Activated CD8-positive, alpha-beta memory T cell treated with anti-CD3 and anti-CD28 coated beads for 48 hours (primary cell): Measurements from ENCODE around the gene MYLK.

Experiments
- DNase-seq, 3 experiments: peaks; one replicate each; pipeline ENCODE4 v3.0.0-alpha.2; 2020; ENCODE audit warnings: low read depth in 2 of 3, low spot score in 2 of 3

MYLK gene

GRCh38 chr3:123774474-123774873 lies 109.7 kb downstream of the MYLK start:
- no peak for DNase-seq

GRCh38 chr3:123773681-123774431 lies 110.3 kb downstream of the MYLK start:
- no peak for DNase-seq

GRCh38 chr3:123769356-123769743 lies 114.8 kb downstream of the MYLK start:
- DNase-seq = no peak

GRCh38 chr3:123768480-123769355 lies 115.4 kb downstream of the MYLK start:
- no peak for DNase-seq

- DNase-seq = no peak
These were observed 116.4 kb downstream of the MYLK start for GRCh38 chr3:123767564-123768292.

GRCh38 chr3:123767009-123767372 lies 117.1 kb downstream of the MYLK start:
- no peak for DNase-seq

GRCh38 chr3:123766193-123767008 lies 117.7 kb downstream of the MYLK start:
- DNase-seq = no peak

GRCh38 chr3:123765475-123766128 lies 118.5 kb downstream of the MYLK start:
- no peak for DNase-seq

GRCh38 chr3:123764647-123765046 lies 119.5 kb downstream of the MYLK start:
- DNase-seq = no peak

GRCh38 chr3:123762805-123763204 lies 121.3 kb downstream of the MYLK start:
- DNase-seq = no peak

- DNase-seq = no peak
These were observed 123.3 kb downstream of the MYLK start for GRCh38 chr3:123760817-123761216.

- DNase-seq = no peak
These were observed 124.3 kb downstream of the MYLK start for GRCh38 chr3:123759871-123760270.

- no peak for DNase-seq
These were observed 124.8 kb downstream of the MYLK start for GRCh38 chr3:123759311-123759710.

- DNase-seq = no peak
These were observed 126.0 kb downstream of the MYLK start for GRCh38 chr3:123758081-123758564.

GRCh38 chr3:123757281-123757940 lies 126.7 kb downstream of the MYLK start:
- DNase-seq = no peak

GRCh38 chr3:123755501-123755900 lies 128.6 kb downstream of the MYLK start:
- no peak for DNase-seq

GRCh38 chr3:123755085-123755484 lies 129.0 kb downstream of the MYLK start:
- no peak for DNase-seq

GRCh38 chr3:123753286-123753685 lies 130.8 kb downstream of the MYLK start:
- no peak for DNase-seq

- no peak for DNase-seq
These were observed 131.9 kb downstream of the MYLK start for GRCh38 chr3:123752228-123752627.

- no peak for DNase-seq
These were observed 132.7 kb downstream of the MYLK start for GRCh38 chr3:123751433-123751832.
